ENCODE measurements around the gene NMT2.

Gene NMT2

DNA sequence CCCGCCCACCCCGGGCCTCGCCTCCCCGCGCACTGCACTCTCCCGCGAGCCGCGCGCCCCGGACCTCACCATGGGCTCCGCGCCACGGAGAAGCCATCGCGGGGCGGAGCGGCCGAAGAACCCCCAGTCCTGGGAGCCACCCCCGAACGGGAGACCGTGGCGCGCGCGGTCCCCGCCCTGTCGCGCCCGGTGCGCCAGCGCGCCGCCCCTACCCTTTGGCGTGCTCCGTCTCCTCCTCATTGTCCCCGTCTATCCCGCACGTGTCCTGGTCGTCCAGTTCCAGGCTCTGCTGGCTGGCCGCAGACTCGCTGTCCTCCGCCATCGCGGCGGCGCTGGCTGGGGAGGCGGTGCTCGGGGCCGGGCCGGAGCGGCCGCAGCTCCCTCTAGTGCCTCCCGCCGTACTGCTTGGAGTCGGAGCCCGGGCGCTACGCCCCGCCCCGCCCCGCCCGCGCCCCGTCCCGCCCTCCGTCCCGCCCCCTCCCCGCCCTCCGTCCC, at the start of gene NMT2:
Gene NMT2 (minus strand): TSS at position 403 of the 495 bp plus-strand sequence. CDS start 81 bp downstream, at position 322.
- TF ChIP-seq, protein P1, sequence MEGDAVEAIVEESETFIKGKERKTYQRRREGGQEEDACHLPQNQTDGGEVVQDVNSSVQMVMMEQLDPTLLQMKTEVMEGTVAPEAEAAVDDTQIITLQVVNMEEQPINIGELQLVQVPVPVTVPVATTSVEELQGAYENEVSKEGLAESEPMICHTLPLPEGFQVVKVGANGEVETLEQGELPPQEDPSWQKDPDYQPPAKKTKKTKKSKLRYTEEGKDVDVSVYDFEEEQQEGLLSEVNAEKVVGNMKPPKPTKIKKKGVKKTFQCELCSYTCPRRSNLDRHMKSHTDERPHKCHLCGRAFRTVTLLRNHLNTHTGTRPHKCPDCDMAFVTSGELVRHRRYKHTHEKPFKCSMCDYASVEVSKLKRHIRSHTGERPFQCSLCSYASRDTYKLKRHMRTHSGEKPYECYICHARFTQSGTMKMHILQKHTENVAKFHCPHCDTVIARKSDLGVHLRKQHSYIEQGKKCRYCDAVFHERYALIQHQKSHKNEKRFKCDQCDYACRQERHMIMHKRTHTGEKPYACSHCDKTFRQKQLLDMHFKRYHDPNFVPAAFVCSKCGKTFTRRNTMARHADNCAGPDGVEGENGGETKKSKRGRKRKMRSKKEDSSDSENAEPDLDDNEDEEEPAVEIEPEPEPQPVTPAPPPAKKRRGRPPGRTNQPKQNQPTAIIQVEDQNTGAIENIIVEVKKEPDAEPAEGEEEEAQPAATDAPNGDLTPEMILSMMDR (IDR thresholded peaks at IDR 0.05; ENCODE audit: low read depth, low read length, missing control alignments), result peak; percentile 47
- H3K36me3 ChIP-seq (replicated peaks), result no peaks in the 10 kb centered on the region
- peak within 1 kb of the TSS; percentile 47 for H3K27ac ChIP-seq
- peak within 1 kb of the TSS; percentile 78 for H3K4me3 ChIP-seq (ENCODE audit: low read depth, low read length)
- H3K27me3 ChIP-seq (replicated peaks), result no peaks in the 10 kb centered on the region
- in situ Hi-C loops (cut with HindIII; ENCODE audit: low pct_ligation_motif_present, low sequenced_read_pairs), result no loop called here
- no peak for DNase-seq

DNA sequence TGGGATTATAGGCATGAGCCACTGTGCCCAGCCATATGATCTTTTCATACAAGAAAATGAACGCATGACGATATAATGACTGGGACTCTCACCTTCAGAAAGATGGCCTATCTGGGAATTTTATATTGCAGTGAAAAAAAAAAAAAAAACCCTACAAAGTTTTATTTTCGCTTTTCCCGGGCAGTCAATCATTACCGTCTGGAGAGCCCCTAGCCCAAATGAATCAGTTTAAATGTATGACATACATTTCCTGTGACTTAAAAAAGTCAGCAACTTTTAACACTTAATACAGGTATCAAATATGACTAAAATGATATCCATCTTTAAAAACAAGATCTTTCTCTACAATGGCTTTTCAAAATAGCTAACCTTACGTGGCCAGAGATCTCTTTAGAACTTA, 48.2 kb upstream of the NMT2 start:
- DNase-seq, result no peak
- Histone ChIP-seq H3K36me3 (replicated peaks) (peaks cover 21% of the 10 kb centered on the region), H3K4me3 (ENCODE audit: low read depth, low read length) (no peak overlapping the region), H3K27me3 (replicated peaks) (no peaks in the 10 kb centered on the region), H3K27ac (no peak overlapping the region)
- TF ChIP-seq, protein P1 (IDR thresholded peaks at IDR 0.05; ENCODE audit: low read depth, low read length, missing control alignments), result no peak
- in situ Hi-C loops (cut with HindIII; ENCODE audit: low pct_ligation_motif_present, low sequenced_read_pairs), result no loop called here

DNA sequence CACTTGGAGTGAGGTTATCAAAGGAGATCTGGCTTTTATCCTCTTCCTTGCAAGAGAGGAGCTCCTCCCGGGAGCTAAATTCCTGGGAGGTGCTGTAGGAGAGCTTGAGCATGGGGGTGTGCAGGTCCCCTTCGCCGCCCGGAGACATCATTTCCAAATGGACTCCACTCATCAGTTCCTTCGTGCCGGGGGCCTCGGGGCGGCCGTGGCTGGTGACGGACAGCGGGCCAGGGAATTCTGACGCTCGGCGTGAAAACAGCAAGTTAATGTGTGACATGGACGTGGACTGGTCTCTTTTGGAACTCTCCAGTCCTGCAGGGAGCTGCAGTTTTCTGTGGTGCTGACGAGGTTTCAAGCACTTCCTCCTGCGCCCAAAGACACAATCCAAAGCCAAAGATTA, 45.7 kb upstream of the NMT2 start:
- H3K27ac ChIP-seq, result no peak overlapping the region
- in situ Hi-C loops (cut with HindIII; ENCODE audit: low pct_ligation_motif_present, low sequenced_read_pairs), result no loop called here
- peaks cover 21% of the 10 kb centered on the region for H3K36me3 ChIP-seq (replicated peaks)
- DNase-seq, result no peak
- no peaks in the 10 kb centered on the region for H3K27me3 ChIP-seq (replicated peaks)
- TF ChIP-seq, protein P1 (IDR thresholded peaks at IDR 0.05; ENCODE audit: low read depth, low read length, missing control alignments), result no peak
- H3K4me3 ChIP-seq (ENCODE audit: low read depth, low read length), result no peak overlapping the region

DNA sequence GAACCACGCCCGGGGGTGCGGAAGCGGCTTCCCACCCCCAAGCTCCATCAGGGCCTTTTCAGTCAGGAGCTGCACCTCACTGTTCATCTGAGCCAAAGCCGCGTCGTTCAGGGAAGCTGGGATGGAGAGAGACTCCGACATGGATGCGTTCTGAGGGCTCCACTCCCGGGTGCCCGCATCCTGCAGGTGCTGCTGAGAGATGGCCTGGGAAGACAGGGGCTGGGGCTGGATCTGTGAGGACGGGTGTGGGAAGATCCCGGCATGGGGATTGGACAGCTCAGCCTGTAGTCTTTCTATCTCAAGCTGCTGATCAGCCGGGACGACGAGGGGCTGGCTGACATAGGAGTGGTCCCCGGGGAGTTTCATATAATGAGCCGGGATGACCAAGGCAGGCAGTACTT, 45.0 kb upstream of the NMT2 start:
- H3K27me3 ChIP-seq (replicated peaks), result no peaks in the 10 kb centered on the region
- TF ChIP-seq, protein P1 (IDR thresholded peaks at IDR 0.05; ENCODE audit: low read depth, low read length, missing control alignments), result no peak
- DNase-seq, result no peak
- in situ Hi-C loops (cut with HindIII; ENCODE audit: low pct_ligation_motif_present, low sequenced_read_pairs), result no loop called here
- H3K4me3 ChIP-seq (ENCODE audit: low read depth, low read length), result no peak overlapping the region
- peaks cover 21% of the 10 kb centered on the region for H3K36me3 ChIP-seq (replicated peaks)
- H3K27ac ChIP-seq, result no peak overlapping the region

DNA sequence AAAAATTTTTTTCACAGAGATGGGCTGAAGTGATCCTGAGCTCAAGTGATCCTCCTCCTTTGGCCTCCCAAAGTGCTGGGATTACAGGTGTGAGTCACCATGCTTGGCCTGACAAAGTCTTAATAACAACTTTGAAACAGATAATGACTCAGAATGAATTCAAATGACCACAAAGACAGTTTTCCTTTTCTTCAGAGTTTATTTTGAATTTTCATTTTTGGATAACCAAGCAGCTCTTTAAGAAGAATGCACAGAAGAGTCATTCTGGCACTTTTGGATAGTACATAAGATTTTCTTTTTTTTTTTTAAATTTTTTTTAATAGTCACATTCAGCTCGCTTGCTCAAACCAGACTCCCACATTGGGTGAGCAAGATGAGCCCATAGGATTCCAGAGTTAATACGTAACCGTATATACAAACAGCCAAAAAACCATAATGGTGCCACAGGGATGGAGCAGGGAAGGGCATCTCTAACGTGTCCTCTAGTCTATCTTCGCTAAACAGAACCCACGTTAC, 43.0 kb upstream of the NMT2 start:
- TF ChIP-seq, protein P1 (IDR thresholded peaks at IDR 0.05; ENCODE audit: low read depth, low read length, missing control alignments), result no peak
- H3K27ac ChIP-seq, result peak overlapping the region; percentile 75

DNA sequence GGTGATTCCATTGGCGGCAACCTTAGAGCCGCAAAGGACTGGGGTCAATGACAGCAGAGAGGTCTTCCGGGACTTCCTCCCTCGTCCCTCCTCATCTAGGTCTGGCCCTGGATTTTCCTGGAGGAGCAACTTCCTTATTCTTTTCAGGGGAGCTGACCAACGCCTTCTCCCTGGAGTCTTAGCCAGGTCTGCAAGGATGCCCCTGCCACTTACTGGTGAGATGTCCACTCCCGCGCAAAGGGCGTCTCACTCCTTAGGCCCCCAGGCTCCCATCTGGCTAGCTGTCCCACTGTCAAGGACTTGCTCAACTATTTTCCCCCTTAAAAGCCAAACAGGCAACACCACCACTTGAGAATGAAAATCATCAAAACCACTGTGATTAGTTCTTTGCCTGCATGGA, 42.0 kb upstream of the NMT2 start:
- H3K27ac ChIP-seq, result no peak overlapping the region
- H3K27me3 ChIP-seq (replicated peaks), result no peaks in the 10 kb centered on the region
- in situ Hi-C loops (cut with HindIII; ENCODE audit: low pct_ligation_motif_present, low sequenced_read_pairs), result no loop called here

More for the DNA sequence above, 43.0 kb upstream of the NMT2 start:
- in situ Hi-C loops (cut with HindIII; ENCODE audit: low pct_ligation_motif_present, low sequenced_read_pairs), result no loop called here
- Histone ChIP-seq H3K4me3 (ENCODE audit: low read depth, low read length) (no peak overlapping the region), H3K36me3 (replicated peaks) (peaks cover 21% of the 10 kb centered on the region), H3K27me3 (replicated peaks) (no peaks in the 10 kb centered on the region)
- peak; percentile 80 for DNase-seq

More for the DNA sequence above, 42.0 kb upstream of the NMT2 start:
- H3K36me3 ChIP-seq (replicated peaks), result peaks cover 21% of the 10 kb centered on the region
- TF ChIP-seq, protein P1 (IDR thresholded peaks at IDR 0.05; ENCODE audit: low read depth, low read length, missing control alignments), result no peak
- no peak overlapping the region for H3K4me3 ChIP-seq (ENCODE audit: low read depth, low read length)
- DNase-seq, result no peak

Measured in brain microvascular endothelial cell (primary cell).